ENCODE results near the gene LINC00237.

LINC00237 gene

GRCh38 chr20:21106171-21107017, at the start of gene LINC00237:
Gene LINC00237 (minus strand): TSS chr20:21106358.
- DNase-seq (ENCODE audit: insufficient read length, low spot score) (no peak), FAIRE-seq (no peak)

- DNase-seq (ENCODE audit: insufficient read length, low spot score): no peak
- no peak for FAIRE-seq
Measured at GRCh38 chr20:21155268-21155667, 49.1 kb upstream of the LINC00237 start.

- DNase-seq (ENCODE audit: insufficient read length, low spot score): no peak
- no peak for FAIRE-seq
Measured at GRCh38 chr20:21154692-21155091, 48.5 kb upstream of the LINC00237 start.

GRCh38 chr20:21151791-21152190, 45.6 kb upstream of the LINC00237 start:
- DNase-seq (ENCODE audit: insufficient read length, low spot score) (no peak), FAIRE-seq (no peak)

- DNase-seq (ENCODE audit: insufficient read length, low spot score): no peak
- no peak for FAIRE-seq
Measured at GRCh38 chr20:21149344-21149743, 43.2 kb upstream of the LINC00237 start.

- FAIRE-seq (no peak), DNase-seq (ENCODE audit: insufficient read length, low spot score) (no peak)
Measured at GRCh38 chr20:21147593-21147992, 41.4 kb upstream of the LINC00237 start.

- DNase-seq (ENCODE audit: insufficient read length, low spot score): no peak
- FAIRE-seq: no peak
Measured at GRCh38 chr20:21146215-21146614, 40.1 kb upstream of the LINC00237 start.

GRCh38 chr20:21145424-21145823, 39.3 kb upstream of the LINC00237 start:
- FAIRE-seq: no peak
- DNase-seq (ENCODE audit: insufficient read length, low spot score): no peak

GRCh38 chr20:21143194-21143890, 37.2 kb upstream of the LINC00237 start:
- FAIRE-seq: no peak

GRCh38 chr20:21141825-21142224, 35.7 kb upstream of the LINC00237 start:
- no peak for DNase-seq (ENCODE audit: insufficient read length, low spot score)
- no peak for FAIRE-seq

More at GRCh38 chr20:21143194-21143890, 37.2 kb upstream of the LINC00237 start:
- no peak for DNase-seq (ENCODE audit: insufficient read length, low spot score)

- FAIRE-seq (no peak), DNase-seq (ENCODE audit: insufficient read length, low spot score) (no peak)
Measured at GRCh38 chr20:21139881-21140566, 33.9 kb upstream of the LINC00237 start.

GRCh38 chr20:21137078-21137477, 30.9 kb upstream of the LINC00237 start:
- FAIRE-seq (no peak), DNase-seq (ENCODE audit: insufficient read length, low spot score) (no peak)

GRCh38 chr20:21136015-21136732, 30.0 kb upstream of the LINC00237 start:
- no peak for DNase-seq (ENCODE audit: insufficient read length, low spot score)
- FAIRE-seq: peak; percentile 72

GRCh38 chr20:21134883-21135493, 28.8 kb upstream of the LINC00237 start:
- FAIRE-seq (no peak), DNase-seq (ENCODE audit: insufficient read length, low spot score) (no peak)

- DNase-seq (ENCODE audit: insufficient read length, low spot score) (no peak), FAIRE-seq (no peak)
Measured at GRCh38 chr20:21133917-21134622, 27.9 kb upstream of the LINC00237 start.

GRCh38 chr20:21133404-21133803, 27.2 kb upstream of the LINC00237 start:
- DNase-seq (ENCODE audit: insufficient read length, low spot score) (no peak), FAIRE-seq (no peak)

GRCh38 chr20:21129861-21130260, 23.7 kb upstream of the LINC00237 start:
- DNase-seq (ENCODE audit: insufficient read length, low spot score) (no peak), FAIRE-seq (no peak)

GRCh38 chr20:21127201-21127981, 21.2 kb upstream of the LINC00237 start:
- DNase-seq (ENCODE audit: insufficient read length, low spot score) (no peak), FAIRE-seq (no peak)

- FAIRE-seq: no peak
- no peak for DNase-seq (ENCODE audit: insufficient read length, low spot score)
Measured at GRCh38 chr20:21126581-21126870, 20.4 kb upstream of the LINC00237 start.

Data from GM19239 (cell line).